Panc1 (cell line): Measurements from ENCODE around the gene CLP1. TPM values are rescaled to one million over a fixed set of nuclear protein-coding genes. Genes with fewer than 3 reads are reported as not detected.
"Not testable (repeated sequence)": the region's sequence is repeated elsewhere in the genome, so short reads cannot be mapped to it uniquely, and the experiment has no call there.

ENCODE experiments used
- ATAC-seq: fragments of 200-7000 bp; cut with Tn5 transposase; 2 replicates; pipeline ENCODE4 v1.9.1; 2020; ENCODE audit warnings: mild to moderate bottlenecking, moderate library complexity
- BruUV-seq: library from RNA; stranded (reverse); fragments of 400-500 nt; replicated peaks from 2 replicates; lab custom pipeline; 2021; lab: Mats Ljungman, UMichigan
- CTCF ChIA-PET: fragments of 300-600 bp; sonication (Branson Sonifier 250); formaldehyde crosslinking; loops from one replicate; lab custom pipeline; 2022; ENCODE audit warnings: antibody characterized with exemption; lab: Charles Lee
- POLR2A ChIA-PET: fragments of 300-600 bp; sonication (Branson Sonifier 250); formaldehyde crosslinking; loops from one replicate; lab custom pipeline; 2022; ENCODE audit warnings: antibody characterized with exemption; lab: Charles Lee
- DNase-seq: peaks from one replicate; pipeline ENCODE4 v3.0.0-alpha.2; 2010; ENCODE audit warnings: low read depth, low spot score
- H3K27ac ChIP-seq: 2 replicates; pipeline ENCODE4 v1.5.1; 2011; ENCODE audit warnings: mild to moderate bottlenecking, low read length, inconsistent platforms
- H3K27me3 ChIP-seq: fragments of 200-500 bp; sonication (Bioruptor generic); 2 replicates; pipeline ENCODE4 v1.6.0; 2014; ENCODE audit warnings: low read length, inconsistent platforms; ENCODE audit not compliant: control insufficient read depth, insufficient read depth
- H3K36me3 ChIP-seq: fragments of 200-500 bp; sonication (Bioruptor generic); 2 replicates; pipeline ENCODE4 v1.5.1; 2014; ENCODE audit warnings: inconsistent platforms, mild to moderate bottlenecking, low read length, moderate library complexity; ENCODE audit not compliant: control insufficient read depth, insufficient read depth
- H3K4me1 ChIP-seq: 2 replicates; pipeline ENCODE4 v1.5.1; 2011; ENCODE audit warnings: inconsistent platforms, mild to moderate bottlenecking, low read length, moderate library complexity; ENCODE audit not compliant: control insufficient read depth, insufficient read depth
- H3K4me3 ChIP-seq, 2 experiments: 2 replicates each; pipeline ENCODE4 v1.5.1; 2011 to 2012; ENCODE audit warnings: low read depth in 2 of 2, low read length in 2 of 2, mild to moderate bottlenecking in 2 of 2, inconsistent platforms in 1 of 2, moderate library complexity in 1 of 2
- H3K9me3 ChIP-seq: fragments of 200-500 bp; sonication (Bioruptor generic); 2 replicates; pipeline ENCODE4 v1.5.1; 2014; ENCODE audit warnings: low read depth, mild to moderate bottlenecking, inconsistent platforms, low read length, moderate library complexity; ENCODE audit not compliant: control insufficient read depth, insufficient read depth
- CTCF ChIP-seq: fragments of 450-650 bp; IDR thresholded peaks from 2 replicates; pipeline ENCODE4 v1.5.1; 2017; ENCODE audit warnings: mild to moderate bottlenecking
- POLR2AphosphoS5 ChIP-seq: IDR thresholded peaks from 2 replicates; pipeline ENCODE4 v1.6.1; 2012; ENCODE audit warnings: mild to moderate bottlenecking, low read depth, low read length, moderate library complexity
- REST ChIP-seq, 2 experiments: IDR thresholded peaks; 2 replicates each; pipeline ENCODE4 v1.6.1; 2011 to 2012; ENCODE audit warnings: low read depth in 2 of 2, control low read depth in 1 of 2, low read length in 1 of 2, mild to moderate bottlenecking in 1 of 2, moderate library complexity in 1 of 2; ENCODE audit not compliant: insufficient read depth in 1 of 2
- SIN3A ChIP-seq: IDR thresholded peaks from 2 replicates; pipeline ENCODE4 v1.6.1; 2012; ENCODE audit warnings: low read depth, mild to moderate bottlenecking, low read length, moderate library complexity, borderline replicate concordance; ENCODE audit not compliant: insufficient read depth
- TCF7L2 ChIP-seq: IDR thresholded peaks from 2 replicates; pipeline ENCODE4 v1.6.1; 2011; ENCODE audit warnings: mild to moderate bottlenecking, low read depth, low read length, inconsistent platforms
- in situ Hi-C: cut with HindIII; loops from 2 replicates; pipeline ENCODE4 v1.10.0; 2016; ENCODE audit warnings: low sequenced_read_pairs, low pct_unique_long_range_greater_than_20kb
- intact Hi-C: fragments of 100-400 bp; cut with micrococcal nuclease; formaldehyde crosslinking; loops from one replicate; pipeline ENCODE4 v1.10.0; 2022; ENCODE audit not compliant: unreplicated experiment
- total RNA-seq: library from RNA; stranded (reverse); gene quantifications from one replicate; pipeline ENCODE4 v1.2.1, GENCODE V29; 2021; ENCODE audit not compliant: unreplicated experiment

The CLP1 gene
- total RNA-seq, 1 experiment from 2014 or later: 17.7 TPM

- Histone ChIP-seq H3K4me1 (peaks cover 15% of the 10 kb centered on the region), H3K27ac (no peak overlapping the region), H3K36me3 (no peaks in the 10 kb centered on the region), H3K9me3 (no peaks in the 10 kb centered on the region), H3K4me3 (no peak overlapping the region), H3K27me3 (peaks cover 10% of the 10 kb centered on the region)
- POLR2A ChIA-PET: no interaction called here
- BruUV-seq: no TSS peak
- in situ Hi-C loops: no loop called here
- ATAC-seq: no peak
- DNase-seq: no peak
- intact Hi-C loops: no loop called here
- no peak for TF ChIP-seq REST (IDR thresholded peaks at IDR 0.05; ENCODE audit: insufficient read depth in 1 of 2, low read depth in 2 of 2, low read length in 1 of 2)
- TF ChIP-seq SIN3A: no peak
- no peak for TF ChIP-seq POLR2AphosphoS5
- CTCF ChIA-PET: no interaction called here
Measured at GRCh38 chr11:57651408-57651807, 6.2 kb upstream of the CLP1 start.

GRCh38 chr11:57652230-57652629 is 5.3 kb upstream of the CLP1 start:
- H3K36me3 ChIP-seq, H3K4me3 ChIP-seq, H3K27me3 ChIP-seq, DNase-seq, H3K27ac ChIP-seq, ATAC-seq, CTCF ChIA-PET, intact Hi-C loops, BruUV-seq, in situ Hi-C loops, POLR2A ChIA-PET, H3K9me3 ChIP-seq: not testable (repeated sequence)
- peaks cover 21% of the 10 kb centered on the region for H3K4me1 ChIP-seq

- CTCF ChIA-PET: no interaction called here
Measured at GRCh38 chr11:57652662-57653061, 4.9 kb upstream of the CLP1 start.

GRCh38 chr11:57653163-57653562 is 4.4 kb upstream of the CLP1 start:
- H3K27me3 ChIP-seq: peaks cover 10% of the 10 kb centered on the region
- intact Hi-C loops: no loop called here
- H3K4me3 ChIP-seq: no peak overlapping the region
- ChIA-PET POLR2A (no interaction called here), CTCF (no interaction called here)
- H3K27ac ChIP-seq: no peak overlapping the region
- peaks cover 3% of the 10 kb centered on the region; the same call in 1 of the 2 replicates for H3K36me3 ChIP-seq
- no peaks in the 10 kb centered on the region for H3K9me3 ChIP-seq
- in situ Hi-C loops: no loop called here
- DNase-seq (no peak), ATAC-seq (no peak)
- peaks cover 21% of the 10 kb centered on the region for H3K4me1 ChIP-seq
- BruUV-seq: no TSS peak
- TF ChIP-seq REST (IDR thresholded peaks at IDR 0.05; ENCODE audit: insufficient read depth in 1 of 2, low read depth in 2 of 2, low read length in 1 of 2): no peak
- TF ChIP-seq CTCF: no peak
- TF ChIP-seq POLR2AphosphoS5: no peak
- TF ChIP-seq TCF7L2: no peak
- no peak for TF ChIP-seq SIN3A

More at GRCh38 chr11:57652662-57653061, 4.9 kb upstream of the CLP1 start:
- intact Hi-C loops (no loop called here), in situ Hi-C loops (no loop called here)
- POLR2A ChIA-PET: no interaction called here
- no TSS peak for BruUV-seq
- peaks cover 21% of the 10 kb centered on the region for H3K4me1 ChIP-seq
- no peak overlapping the region for H3K4me3 ChIP-seq
- H3K9me3 ChIP-seq: no peaks in the 10 kb centered on the region
- DNase-seq (no peak), ATAC-seq (no peak)
- no peaks in the 10 kb centered on the region; the same call in 1 of the 2 replicates for H3K36me3 ChIP-seq
- no peak for TF ChIP-seq SIN3A
- no peak overlapping the region for H3K27ac ChIP-seq
- peaks cover 10% of the 10 kb centered on the region for H3K27me3 ChIP-seq
